ENCODE measurements around the gene SULT1A1. TPM values are rescaled to one million over a fixed set of nuclear protein-coding genes. Genes with fewer than 3 reads are reported as not detected.
"Not testable (repeated sequence)": the region's sequence is repeated elsewhere in the genome, so short reads cannot be mapped to it uniquely, and the experiment has no call there.

Gene SULT1A1
- total RNA-seq, 1 donor from 2014 or later = 20.6 TPM

DNA sequence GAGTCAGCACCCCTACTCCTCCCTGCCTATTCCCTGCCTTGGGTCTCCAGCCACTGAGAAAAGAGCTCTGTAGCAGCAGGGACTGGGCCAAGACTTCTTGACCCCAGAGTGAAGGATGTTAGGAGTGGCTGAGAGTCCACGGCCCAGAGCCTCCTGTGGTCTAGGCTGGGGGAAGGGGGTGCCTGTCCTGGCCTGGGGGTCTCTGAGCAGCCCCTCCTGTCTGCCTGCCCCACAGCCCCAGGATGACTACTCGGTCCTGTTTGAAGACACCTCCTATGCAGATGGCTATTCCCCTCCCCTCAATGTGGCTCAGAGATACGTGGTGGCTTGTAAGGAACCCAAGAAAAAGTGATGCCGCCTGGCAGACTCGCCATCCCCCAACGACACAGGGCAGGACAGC lies 18.5 kb downstream of the SULT1A1 start:
- DNase-seq (ENCODE audit: low spot score) = no peak

DNA sequence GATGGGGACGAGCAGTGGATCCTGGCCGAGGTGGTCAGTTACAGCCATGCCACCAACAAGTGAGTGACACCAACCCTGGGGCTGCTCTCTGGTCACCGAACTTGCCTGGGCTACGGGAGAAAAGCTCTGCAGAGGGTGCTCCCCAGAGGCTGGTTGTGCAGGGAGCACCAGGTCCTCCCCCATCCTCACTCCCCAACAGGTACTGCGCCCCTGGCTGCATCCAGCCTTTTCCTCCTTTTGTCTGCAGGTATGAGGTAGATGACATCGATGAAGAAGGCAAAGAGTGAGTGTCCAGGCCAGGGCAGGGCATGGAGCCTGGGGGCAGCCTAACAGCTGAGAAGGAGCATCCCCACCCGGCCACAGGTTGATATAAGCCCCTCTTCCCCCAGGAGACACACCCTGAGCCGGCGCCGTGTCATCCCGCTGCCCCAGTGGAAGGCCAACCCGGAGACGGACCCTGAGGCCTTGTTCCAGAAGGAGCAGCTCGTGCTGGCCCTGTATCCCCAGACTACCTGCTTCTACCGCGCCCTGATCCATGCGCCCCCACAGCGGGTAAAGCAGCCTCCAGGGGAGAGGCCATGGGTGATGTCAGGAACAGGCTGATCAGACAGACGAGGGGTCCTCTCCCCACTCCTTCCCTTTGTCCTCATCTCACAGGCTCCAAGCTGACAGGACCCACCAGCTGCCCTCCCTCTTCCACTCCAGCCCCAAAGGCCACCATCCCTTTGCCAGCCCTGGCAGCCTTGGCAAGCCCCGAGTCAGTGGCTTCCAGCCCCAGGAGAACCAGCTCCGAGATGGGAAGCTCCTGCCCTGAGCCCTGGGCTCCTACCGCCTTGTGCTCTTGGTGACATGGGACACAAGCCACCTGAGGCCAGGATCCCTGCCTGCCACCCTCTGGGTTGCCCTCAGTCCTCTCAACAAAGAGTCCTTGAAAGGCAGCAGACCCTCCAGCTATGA lies 19.2 kb downstream of the SULT1A1 start:
- no peak for DNase-seq (ENCODE audit: low spot score)

DNA sequence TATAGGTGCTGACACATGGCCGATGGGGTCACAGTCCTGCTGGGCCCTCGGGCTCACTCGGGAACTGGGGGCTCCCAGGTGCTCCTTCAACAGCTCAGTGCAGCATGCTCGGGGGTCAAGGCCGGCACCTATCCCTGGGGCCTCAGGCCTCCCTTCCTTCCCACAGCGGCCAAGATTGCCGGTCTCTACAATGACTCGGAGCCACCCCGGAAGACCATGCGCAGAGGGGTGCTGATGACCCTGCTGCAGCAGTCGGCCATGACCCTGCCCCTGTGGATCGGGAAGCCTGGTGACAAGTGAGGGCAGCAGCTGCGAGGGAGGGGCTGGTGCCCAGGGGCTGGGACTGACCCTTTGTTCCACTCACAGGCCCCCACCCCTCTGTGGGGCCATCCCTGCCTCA lies 19.9 kb downstream of the SULT1A1 start:
- no peak for DNase-seq (ENCODE audit: low spot score)

DNA sequence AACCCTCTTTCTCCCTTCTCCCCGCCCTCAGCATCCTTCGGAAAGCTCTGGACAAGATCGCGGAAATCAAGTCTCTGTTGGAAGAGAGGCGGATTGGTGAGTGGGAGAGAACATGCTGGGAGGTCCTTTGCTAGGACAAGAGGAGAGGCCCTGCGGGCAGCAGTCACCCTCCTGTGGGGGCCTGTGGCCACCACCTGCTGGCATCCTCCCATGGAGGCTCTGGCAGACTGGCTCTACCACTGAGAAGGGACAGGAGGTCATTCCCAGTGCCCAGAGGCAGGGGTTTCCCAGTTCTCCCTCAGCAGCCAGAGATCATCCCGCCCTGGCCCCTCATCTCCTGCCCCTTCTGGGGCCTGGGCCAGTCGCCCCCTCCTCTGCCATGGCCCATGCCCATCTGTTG lies 20.8 kb downstream of the SULT1A1 start:
- no peak for DNase-seq (ENCODE audit: low spot score)

DNA sequence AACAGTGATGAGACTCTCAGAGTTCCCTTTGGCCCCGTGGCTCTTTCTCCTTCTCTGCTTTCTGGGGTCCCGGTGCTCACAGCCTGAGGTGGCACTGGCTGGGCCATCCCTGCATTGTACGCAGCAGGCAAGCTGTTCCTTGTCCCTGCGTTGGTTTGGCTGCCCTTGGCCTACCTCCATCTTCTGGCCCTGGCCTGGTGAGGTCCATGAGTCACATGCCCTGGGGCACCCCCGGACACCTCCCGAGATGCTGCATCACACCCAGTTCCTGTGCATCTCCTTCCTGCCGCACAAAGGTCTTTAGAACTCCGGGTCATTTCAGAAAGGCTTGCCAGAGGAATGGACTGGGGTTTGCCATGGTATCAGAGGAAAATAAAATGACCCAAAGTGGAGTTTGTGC lies 22.5 kb downstream of the SULT1A1 start:
- no peak for DNase-seq (ENCODE audit: low spot score)

DNA sequence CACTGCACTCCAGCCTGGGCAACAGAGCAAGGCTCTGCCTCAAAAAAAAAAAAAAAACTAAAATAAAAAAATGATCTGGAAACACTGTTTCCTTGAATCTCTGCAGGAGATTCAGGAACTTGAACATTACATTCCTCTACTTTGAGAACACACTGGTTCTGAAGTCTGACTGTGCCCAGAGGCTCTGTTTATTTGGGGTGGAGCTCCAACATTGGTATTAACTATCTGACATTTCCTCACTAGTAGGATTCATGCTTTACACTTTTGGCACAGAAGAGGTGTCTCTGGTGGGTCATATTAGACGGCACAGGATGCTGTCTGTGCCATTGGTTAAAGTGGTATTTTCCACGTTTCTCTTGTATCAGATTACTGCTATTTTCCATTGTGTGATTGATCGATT lies 23.4 kb downstream of the SULT1A1 start:
- DNase-seq (ENCODE audit: low spot score) = no peak

DNA sequence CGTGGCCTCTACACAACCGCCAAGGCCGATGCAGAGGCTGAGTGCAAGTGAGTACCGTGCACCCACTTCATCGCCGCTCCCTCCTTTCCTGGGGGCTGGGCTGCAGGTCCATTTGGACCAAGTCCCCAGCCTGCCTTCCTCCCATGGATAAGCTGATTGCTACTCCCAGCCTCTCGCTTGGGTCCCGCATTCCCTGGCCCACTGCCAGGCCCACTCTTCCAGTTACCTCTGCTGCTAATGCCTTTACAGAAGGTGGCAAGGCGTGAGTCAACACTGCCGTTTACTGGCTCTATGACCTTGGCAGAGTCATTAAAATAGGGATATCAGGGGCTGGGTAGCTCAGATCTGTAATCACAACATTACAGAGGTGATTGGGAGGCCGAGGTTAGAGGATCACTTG lies 24.2 kb downstream of the SULT1A1 start:
- DNase-seq (ENCODE audit: low spot score) = no peak

DNA sequence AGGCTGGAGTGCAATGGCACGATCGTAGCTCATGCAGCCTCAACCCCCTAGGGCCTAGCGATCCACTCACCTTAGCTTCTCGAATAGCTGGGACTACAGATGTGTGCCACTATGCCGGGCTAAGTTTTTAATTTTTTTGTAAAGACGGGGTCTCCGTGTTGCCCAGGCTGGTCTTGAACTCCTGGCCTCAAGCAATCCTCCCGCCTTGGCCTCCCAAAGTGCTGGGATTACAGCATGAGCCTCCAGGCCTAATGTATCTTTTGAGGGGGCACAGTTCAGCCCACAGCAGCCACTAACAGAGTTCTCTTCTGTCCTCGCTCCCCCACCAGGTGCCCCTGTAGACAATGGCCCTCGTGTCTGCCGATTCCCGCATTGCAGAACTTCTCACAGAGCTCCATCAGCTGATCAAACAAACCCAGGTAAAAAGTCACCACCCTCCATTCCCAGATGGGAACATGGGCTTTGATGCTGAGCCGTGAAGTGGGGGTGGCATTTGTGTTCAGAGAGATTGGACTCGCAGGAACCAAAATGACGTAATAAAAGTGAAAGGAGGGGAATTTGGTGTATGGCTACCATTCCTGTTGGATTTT lies 29.0 kb downstream of the SULT1A1 start:
- DNase-seq (ENCODE audit: low spot score) = no peak

DNA sequence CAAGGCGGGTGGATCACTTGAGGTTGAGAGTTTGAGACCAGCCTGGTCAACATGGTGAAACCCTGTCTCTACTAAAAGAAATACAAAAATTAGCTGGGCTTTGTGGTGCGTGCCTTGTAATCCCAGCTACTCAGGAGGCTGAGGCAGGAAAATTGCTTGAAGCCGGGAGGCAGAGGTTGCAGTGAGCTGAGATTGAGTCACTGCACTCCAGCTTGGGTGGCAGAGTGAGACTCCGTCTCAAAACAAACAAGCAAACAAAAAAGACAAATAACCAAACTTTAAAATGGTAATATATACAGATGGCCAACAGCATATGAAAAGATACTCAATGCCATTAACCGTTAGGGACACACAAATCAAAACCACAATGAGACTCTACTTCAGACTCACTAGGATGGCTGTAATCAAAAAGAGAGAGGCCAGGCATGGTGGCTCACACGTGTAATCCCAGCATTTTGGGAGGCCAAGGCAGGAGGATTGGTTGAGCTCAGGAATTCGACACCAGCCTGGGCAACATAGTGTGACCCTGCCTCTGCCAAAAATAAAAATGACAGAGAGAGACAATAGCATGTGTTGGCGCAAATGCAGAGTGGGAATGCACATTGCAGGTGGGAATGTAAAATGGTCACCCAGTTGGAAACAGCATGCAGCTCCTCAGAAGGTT lies 34.3 kb downstream of the SULT1A1 start:
- DNase-seq (ENCODE audit: low spot score) = no peak

DNA sequence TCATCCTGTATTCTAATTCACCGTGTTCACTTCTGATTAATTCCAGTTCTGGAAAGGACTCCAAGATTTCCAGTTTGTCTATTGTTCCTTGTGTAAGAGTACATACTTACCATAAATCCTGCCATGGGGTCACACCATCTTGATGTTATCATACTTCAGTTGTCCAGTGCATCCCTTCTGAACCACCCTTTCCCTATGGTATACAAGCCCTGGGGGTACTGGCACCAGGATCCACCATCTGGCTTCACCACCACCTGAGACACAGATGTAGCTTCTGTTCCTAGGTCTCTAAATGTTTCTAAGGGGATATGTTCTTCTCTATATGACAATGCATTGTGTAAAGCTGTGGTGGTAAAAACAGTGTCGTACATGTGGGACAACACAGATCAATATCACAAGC lies 34.9 kb downstream of the SULT1A1 start:
- no peak for DNase-seq (ENCODE audit: low spot score)

DNA sequence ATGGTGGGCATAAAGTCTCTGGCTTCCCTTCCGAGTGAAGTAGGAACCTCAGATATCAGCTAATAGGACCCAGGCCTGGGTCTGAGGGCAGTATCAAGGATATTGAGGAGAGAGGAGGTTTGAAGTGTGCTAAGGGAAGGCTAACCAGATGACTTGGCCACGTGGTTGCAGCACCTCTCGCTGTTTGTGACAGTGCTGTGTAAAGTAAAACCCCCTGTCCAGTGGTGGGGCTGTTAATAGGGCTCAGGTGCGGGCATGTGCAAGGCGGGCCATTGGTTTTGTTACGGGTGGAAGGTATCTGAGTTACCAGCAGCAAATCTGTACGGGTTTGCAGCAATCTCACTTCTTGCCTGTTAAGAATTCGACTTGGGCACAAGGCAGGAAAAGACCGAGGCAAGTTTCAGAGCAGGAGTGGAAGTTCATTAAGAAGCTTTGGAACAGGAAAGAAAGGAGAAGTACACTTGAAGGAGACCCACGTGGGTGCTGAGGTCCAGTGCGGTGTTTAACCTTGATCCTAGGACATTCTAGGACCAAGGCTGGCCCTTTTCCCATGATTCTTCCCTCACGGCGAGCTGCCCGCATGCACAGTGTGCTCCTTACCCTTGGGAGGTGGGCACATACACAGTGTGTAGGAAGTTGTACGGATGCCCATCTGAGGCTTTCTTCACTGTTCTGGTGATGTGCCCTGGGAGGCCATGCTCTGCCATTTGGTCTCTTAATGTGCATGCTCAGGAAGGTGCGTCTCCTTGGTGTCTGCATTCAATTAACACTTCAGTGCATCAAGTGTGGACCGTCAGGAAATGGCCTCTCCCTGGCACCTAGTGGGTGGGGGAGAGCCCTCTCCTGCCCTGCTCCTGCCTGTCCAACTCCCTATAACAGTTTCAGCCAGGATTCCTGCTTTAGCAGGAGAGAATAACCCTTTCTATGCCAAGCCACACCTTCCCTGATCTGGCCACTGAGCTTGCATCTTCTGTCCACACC lies 35.8 kb downstream of the SULT1A1 start:
- no peak for DNase-seq (ENCODE audit: low spot score)

DNA sequence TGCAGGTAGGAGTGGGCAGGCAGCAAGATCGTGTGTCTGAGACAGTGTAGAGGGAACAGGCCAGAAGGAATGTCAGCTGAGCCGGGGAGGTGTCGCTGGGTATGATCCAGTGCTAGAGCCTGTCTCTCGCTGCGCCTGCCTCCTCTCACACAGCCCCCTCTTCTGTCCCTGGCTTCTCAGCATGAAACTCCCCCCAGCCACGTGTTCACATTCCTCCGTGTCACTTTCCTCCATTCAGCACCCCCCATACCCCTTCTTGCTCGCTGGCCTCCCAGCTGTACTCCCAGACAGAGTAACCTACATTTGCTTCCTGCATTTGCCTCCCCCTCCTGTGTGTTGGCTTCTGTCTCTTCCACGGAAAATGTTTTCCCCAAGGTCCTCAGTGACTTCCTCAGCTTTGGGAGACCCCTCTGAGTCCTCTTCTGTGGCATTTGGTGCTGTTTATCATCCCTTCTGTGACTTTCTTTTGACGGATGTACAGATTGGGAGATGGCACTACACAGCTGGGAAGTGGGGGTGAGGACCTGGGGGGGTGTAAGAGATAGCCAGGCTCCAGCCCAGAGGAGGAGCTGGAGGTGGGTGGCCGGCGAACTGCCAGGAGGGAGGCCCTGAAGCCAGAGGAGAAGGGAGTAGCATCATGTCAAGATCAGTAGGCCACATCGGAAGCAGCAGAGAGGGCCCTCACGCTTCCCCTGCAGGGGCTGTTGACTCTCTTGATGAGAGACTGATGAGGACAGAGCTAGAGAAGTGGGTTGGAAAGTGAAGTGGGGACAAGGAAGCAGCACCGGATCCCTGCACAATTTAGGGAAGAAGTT lies 36.9 kb downstream of the SULT1A1 start:
- DNase-seq (ENCODE audit: low spot score) = no peak

DNA sequence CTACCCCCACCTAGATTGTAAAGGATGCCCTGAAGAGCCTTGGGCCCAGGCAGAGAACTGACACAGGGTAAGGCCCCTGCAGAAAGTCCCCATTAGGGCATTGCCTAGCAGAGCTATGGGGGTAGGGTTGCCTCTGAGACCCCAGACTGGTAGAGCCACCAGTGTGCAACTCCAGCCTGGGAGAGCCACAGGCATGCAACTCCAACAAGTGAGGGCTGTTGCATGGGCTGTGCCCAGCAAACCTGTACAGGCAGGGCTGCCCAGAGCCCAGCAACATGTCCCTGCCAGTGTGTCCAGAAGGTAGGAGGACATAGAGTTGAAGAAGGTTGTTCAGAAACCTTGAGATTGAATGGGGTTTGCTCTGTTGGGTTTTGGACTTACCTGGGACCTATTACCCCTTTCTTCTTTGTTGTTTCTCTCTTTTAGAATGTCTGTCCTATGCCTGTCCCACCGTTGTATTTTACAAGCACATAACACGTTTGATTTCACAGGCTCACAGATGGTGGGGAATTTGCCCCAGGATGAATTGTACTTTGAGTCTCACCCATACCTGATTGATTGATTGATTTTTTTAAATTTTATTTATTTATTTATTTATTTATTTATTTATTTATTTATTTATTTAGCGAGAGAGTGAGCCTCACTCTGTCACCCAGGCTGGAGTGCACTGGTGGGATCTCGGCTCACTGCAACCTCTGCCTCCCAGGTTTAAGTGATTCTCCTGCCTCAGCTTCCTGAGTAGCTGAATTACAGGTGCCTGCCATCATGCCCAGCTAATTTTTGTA lies 39.7 kb downstream of the SULT1A1 start:
- no peak for DNase-seq (ENCODE audit: low spot score)

DNA sequence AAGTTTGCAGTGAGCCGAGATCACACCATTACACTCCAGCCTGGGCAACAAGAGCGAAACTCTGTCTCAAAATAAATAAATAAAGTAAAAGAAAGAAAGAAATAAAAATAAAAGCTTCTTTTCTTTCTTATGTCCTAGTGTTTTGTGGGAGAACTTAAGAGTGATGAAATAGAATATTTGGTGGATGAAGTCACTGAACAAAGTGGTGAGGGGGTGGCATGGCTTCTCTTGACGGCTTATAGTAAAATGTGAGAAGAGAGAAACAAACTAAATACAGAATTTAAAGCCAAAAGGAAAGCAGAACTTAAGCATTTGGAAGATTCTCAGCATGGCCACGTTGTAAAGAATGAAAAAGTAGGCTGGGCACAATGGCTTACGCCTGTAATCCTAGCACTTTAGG lies 40.8 kb downstream of the SULT1A1 start:
- DNase-seq (ENCODE audit: low spot score) = no peak

DNA sequence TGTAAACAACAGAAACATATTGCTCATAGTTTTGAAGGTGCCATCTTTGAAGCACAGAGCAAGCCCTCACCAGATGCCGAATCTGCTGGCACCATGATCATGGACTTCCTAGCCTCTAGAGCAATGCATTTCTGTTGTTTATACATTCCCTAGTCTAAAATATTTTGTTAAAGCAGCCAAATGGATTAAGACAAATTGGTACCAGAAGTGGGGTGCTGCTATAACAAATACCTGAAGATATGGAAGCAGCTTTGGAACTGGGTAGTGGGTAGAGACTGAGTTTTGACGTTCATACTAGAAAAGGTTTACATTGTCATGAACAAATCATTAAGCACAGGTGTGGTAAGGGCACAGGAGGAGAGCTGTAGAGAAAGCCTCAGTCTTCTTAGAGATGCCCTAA lies 42.6 kb downstream of the SULT1A1 start:
- DNase-seq (ENCODE audit: low spot score) = no peak

DNA sequence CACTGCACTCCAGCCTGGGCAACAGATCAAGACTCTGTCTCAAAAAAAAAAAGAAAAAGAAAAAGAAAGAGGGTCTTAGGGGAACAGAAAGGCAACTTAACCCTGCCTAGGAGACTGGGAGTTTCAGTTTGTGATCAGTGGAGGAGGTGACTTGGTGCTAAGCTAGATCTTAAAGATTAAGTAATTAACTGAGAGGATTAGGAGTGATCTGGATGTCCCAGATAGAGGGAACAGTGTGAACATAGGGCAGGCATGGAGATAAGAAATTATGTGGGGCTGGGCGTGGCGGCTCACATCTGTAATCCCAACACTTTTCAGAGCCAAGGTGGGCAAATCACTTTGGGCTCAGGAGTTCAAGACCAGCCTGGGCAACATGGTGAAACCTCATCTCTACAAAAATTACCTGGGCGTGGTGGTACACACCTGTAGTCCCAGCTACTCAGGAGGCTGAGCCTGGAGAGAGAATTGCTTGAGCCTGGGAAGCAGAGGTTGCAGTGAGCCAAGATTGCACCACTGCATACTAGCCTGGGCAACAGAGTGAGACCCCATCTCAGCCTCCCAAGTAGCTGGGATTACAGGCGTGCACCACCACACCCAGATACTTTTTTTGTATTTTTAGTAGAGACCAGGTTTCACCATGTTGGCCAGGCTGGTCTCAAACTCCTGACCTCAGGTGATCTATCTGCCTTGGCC lies 43.5 kb downstream of the SULT1A1 start:
- not testable (repeated sequence) for DNase-seq (ENCODE audit: low spot score)

DNA sequence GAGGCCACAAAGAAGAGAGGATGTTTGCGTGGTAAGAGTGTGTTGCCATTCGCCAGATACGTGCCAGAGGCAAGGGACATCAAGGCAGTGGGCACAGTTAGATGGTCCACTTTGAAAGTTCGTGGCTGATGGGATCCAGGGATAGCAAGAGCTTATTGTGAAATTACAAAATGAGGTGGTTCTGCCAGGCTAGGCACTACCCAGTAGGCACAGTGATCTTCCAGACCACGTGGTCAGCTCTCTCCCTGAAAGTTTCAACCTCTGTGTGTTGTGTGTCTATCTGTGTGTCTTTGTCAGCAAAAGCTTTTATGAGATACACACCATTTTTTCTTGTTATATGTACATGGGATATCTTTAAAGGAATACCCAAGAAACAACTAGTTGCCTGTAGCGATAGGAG lies 46.6 kb downstream of the SULT1A1 start:
- DNase-seq (ENCODE audit: low spot score) = no peak

DNA sequence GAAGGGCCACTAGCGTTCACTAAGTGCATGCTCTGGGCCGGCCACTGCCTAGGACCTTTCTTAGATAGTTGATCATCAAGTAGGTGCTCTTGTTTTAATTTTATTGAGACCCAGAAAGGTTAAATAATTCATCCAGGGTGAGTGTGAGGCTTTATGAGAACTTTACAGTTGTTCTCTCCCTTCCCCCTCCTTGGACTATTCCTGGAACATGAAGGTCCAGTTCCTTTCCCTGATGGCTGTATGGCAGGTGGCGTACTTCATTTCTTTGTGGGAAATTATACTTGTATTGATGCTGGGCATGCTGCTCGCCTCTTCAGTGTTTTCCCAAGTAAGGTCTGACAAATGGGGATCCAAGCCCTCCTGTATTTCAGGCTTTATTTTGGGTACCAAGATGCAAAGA lies 47.6 kb downstream of the SULT1A1 start:
- no peak for DNase-seq (ENCODE audit: low spot score)

DNA sequence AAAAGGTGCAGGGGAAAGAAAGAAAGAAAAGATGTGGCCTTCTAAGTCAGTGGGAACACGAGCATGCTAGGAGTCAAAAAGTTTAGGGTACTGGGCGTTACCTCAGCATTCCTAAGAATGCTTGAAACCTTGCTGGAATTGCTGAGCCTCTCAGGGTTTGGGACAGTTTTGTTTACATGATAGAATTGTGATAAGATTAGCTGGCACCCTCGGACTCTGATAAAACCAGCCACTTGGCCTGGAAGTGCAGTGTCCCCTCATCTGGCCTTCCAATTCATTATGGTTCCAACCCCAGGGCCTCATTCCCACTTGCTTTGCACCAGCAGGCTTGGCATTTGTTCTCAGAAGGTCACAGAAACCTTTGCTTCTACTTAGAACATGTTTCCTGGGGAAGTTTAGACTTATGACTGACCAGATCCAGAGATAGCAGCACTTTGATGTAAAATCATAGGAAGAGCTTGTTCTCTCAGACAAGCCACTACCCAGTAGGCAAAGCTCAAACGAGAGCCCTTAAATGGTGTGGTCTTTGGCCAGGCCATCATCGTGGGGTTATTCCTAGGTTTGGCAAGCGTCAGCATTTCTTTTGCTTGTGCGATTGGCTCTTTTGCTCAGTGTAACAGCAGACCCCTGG lies 48.2 kb downstream of the SULT1A1 start:
- DNase-seq (ENCODE audit: low spot score) = no peak

Measured in ureter (tissue), 1 donor.